Colonic mucosa (tissue), 4 donors: ENCODE results near the gene TRAIP. TPM values are rescaled to one million over a fixed set of nuclear protein-coding genes. Genes with fewer than 3 reads are reported as not detected.

Experiments used
- DNase-seq: peaks from one replicate; pipeline ENCODE4 v3.0.0-alpha.2; 2020
- H3K27ac ChIP-seq: fragments of 200-600 bp; one replicate; pipeline ENCODE4 v1.8.0; 2021
- H3K27me3 ChIP-seq: fragments of 200-600 bp; one replicate; pipeline ENCODE4 v1.8.0; 2021
- H3K36me3 ChIP-seq: fragments of 200-600 bp; one replicate; pipeline ENCODE4 v1.8.0; 2021
- H3K4me1 ChIP-seq: fragments of 200-600 bp; one replicate; pipeline ENCODE4 v1.8.0; 2021; ENCODE audit warnings: mild to moderate bottlenecking
- H3K4me3 ChIP-seq: fragments of 200-600 bp; one replicate; pipeline ENCODE4 v1.8.0; 2021
- H3K9ac ChIP-seq, 2 donors: one replicate each; pipeline ENCODE4 v1.7.0; 2013; ENCODE audit warnings: control low read depth in 2 of 2, low read depth in 2 of 2, low read length in 2 of 2
- H3K9me3 ChIP-seq: fragments of 200-600 bp; one replicate; pipeline ENCODE4 v1.8.0; 2021
- CTCF ChIP-seq: fragments of 200-600 bp; IDR thresholded peaks from one replicate; pipeline ENCODE4 v1.8.0; 2022; ENCODE audit warnings: antibody characterized with exemption, mild to moderate bottlenecking
- intact Hi-C: fragments of 100-400 bp; cut with DNase I; formaldehyde crosslinking; loops from one replicate; pipeline ENCODE4 v1.14.1; 2022
- total RNA-seq, 2 donors: library from RNA; stranded (reverse); fragmentation: NEBNext Ultra II Directional in 1 of 2; extraction: Animal tissue kit (Norgen Biotek cat#: 25700) in 1 of 2; gene quantifications; one replicate each; pipeline ENCODE4 v1.2.1, GENCODE V29; 2021
- donor health status: healthy.
- donor health status: DM: no; HTN: no; CAD: no.
- donor health status: DM: no; HTN: no; CAD: no.

Gene TRAIP
- total RNA-seq, 2 donors from 2014 or later = 3.6 to 19.7 TPM

GRCh38 chr3:49813497-49814174 is 42.7 kb downstream of the TRAIP start, which contains the start of gene UBA7:
Gene UBA7 (minus strand): TSS chr3:49813953. CDS start chr3:49813787, 166 bp downstream.
- Histone ChIP-seq H3K27me3 (no peaks in the 10 kb centered on the region), H3K36me3 (no peaks in the 10 kb centered on the region), H3K27ac (peak within 1 kb of the TSS; percentile 53), H3K4me1 (peaks cover 11% of the 10 kb centered on the region), H3K9ac (peak within 1 kb of the TSS; percentile 82 to 90), H3K9me3 (no peaks in the 10 kb centered on the region), H3K4me3 (peak within 1 kb of the TSS; percentile 43)
- peak; percentile 66 for DNase-seq
- no peak for TF ChIP-seq CTCF
- intact Hi-C loops = no loop called here

GRCh38 chr3:49812916-49813496 is 43.4 kb downstream of the TRAIP start:
- intact Hi-C loops = no loop called here
- Histone ChIP-seq H3K9ac (peak overlapping the region; percentile 82 to 90), H3K27me3 (no peaks in the 10 kb centered on the region), H3K4me3 (peak overlapping the region; percentile 43), H3K36me3 (no peaks in the 10 kb centered on the region), H3K9me3 (no peaks in the 10 kb centered on the region), H3K27ac (peak overlapping the region; percentile 53), H3K4me1 (peaks cover 11% of the 10 kb centered on the region)
- no peak for DNase-seq
- TF ChIP-seq CTCF = no peak

- Histone ChIP-seq H3K27ac (no peak overlapping the region), H3K9ac (no peak overlapping the region), H3K27me3 (peaks cover 7% of the 10 kb centered on the region), H3K4me1 (peaks cover 8% of the 10 kb centered on the region), H3K9me3 (no peaks in the 10 kb centered on the region), H3K4me3 (no peak overlapping the region), H3K36me3 (no peaks in the 10 kb centered on the region)
- intact Hi-C loops = no loop called here
- no peak for DNase-seq
- TF ChIP-seq CTCF = no peak
Measured at GRCh38 chr3:49807431-49808114, 48.8 kb downstream of the TRAIP start.

- no peaks in the 10 kb centered on the region for H3K9me3 ChIP-seq
- peaks cover 7% of the 10 kb centered on the region for H3K27me3 ChIP-seq
- no peak for TF ChIP-seq CTCF
- no peak overlapping the region for H3K9ac ChIP-seq
- no peak for DNase-seq
- no peak overlapping the region for H3K27ac ChIP-seq
- intact Hi-C loops = no loop called here
- no peak overlapping the region for H3K4me3 ChIP-seq
- H3K36me3 ChIP-seq = no peaks in the 10 kb centered on the region
- H3K4me1 ChIP-seq = peaks cover 5% of the 10 kb centered on the region
Measured at GRCh38 chr3:49806850-49807249, 49.5 kb downstream of the TRAIP start.

- Histone ChIP-seq H3K9ac (peak overlapping the region; percentile 26 to 63), H3K4me3 (no peak overlapping the region), H3K27ac (peak overlapping the region; percentile 36), H3K4me1 (peaks cover 5% of the 10 kb centered on the region), H3K27me3 (peaks cover 7% of the 10 kb centered on the region), H3K36me3 (no peaks in the 10 kb centered on the region), H3K9me3 (no peaks in the 10 kb centered on the region)
- peak; percentile 38 for DNase-seq
- intact Hi-C loops = no loop called here
- no peak for TF ChIP-seq CTCF
Measured at GRCh38 chr3:49805897-49806701, 50.3 kb downstream of the TRAIP start.
